Endothelial cell of umbilical vein (primary cell): ENCODE measurements around the gene ZNF846. TPM values are rescaled to one million over a fixed set of nuclear protein-coding genes. Genes with fewer than 3 reads are reported as not detected.

Source experiments
- BruUV-seq: library from RNA; stranded (reverse); fragments of 400-500 nt; replicated peaks from 2 replicates; lab custom pipeline; 2021; lab: Mats Ljungman, UMichigan
- CTCF ChIA-PET: fragments of 300-600, 350-600 bp; sonication (Branson Sonifier 250); formaldehyde crosslinking; loops from one replicate; lab custom pipeline; 2021; ENCODE audit warnings: antibody characterized with exemption, inconsistent platforms; lab: Charles Lee
- POLR2A ChIA-PET: fragments of 300-600, 350-600 bp; sonication (Branson Sonifier 250); formaldehyde crosslinking; loops from one replicate; lab custom pipeline; 2021; ENCODE audit warnings: antibody characterized with exemption, inconsistent platforms; lab: Charles Lee
- DNase-seq: peaks from one replicate; pipeline ENCODE4 v3.0.0-alpha.2; 2011; ENCODE audit warnings: low read depth, low spot score
- FAIRE-seq: peaks from 2 replicates; lab custom pipeline; 2011; peaks lifted over from hg19 to GRCh38; lab: Jason Lieb, UNC
- H2AFZ ChIP-seq: 2 replicates; pipeline ENCODE4 v1.6.0; 2012; ENCODE audit warnings: low read depth, low read length, control low read depth, inconsistent platforms
- H3K27ac ChIP-seq: 2 replicates; pipeline ENCODE4 v1.5.1; 2011; ENCODE audit warnings: low read depth, mild to moderate bottlenecking, control low read depth, low read length, moderate library complexity; ENCODE audit not compliant: insufficient read depth
- H3K27me3 ChIP-seq, 2 experiments: 2 replicates each; pipeline versions ENCODE4 v1.6.0 to v1.6.1; 2011; ENCODE audit warnings: low read length in 2 of 2, mixed read lengths in 1 of 2; ENCODE audit not compliant: control insufficient read depth in 2 of 2, insufficient read depth in 2 of 2
- H3K36me3 ChIP-seq, 2 experiments: 2 replicates in 1 of 2; 3 replicates in 1 of 2; pipeline ENCODE4 v1.5.1; 2011; ENCODE audit warnings: low read length in 2 of 2, mild to moderate bottlenecking in 1 of 2, moderate library complexity in 1 of 2; ENCODE audit not compliant: control insufficient read depth in 2 of 2, insufficient read depth in 2 of 2; ENCODE audit errors: extremely low read depth in 1 of 2
- H3K4me1 ChIP-seq: 3 replicates; pipeline ENCODE4 v1.5.1; 2011; ENCODE audit warnings: mild to moderate bottlenecking, low read length; ENCODE audit not compliant: control insufficient read depth, insufficient read depth; ENCODE audit errors: extremely low read depth
- H3K4me2 ChIP-seq: 2 replicates; pipeline ENCODE4 v1.6.1; 2011; ENCODE audit warnings: low read length, control low read depth, mixed read lengths; ENCODE audit not compliant: insufficient read depth
- H3K4me3 ChIP-seq, 3 experiments: fragments of 200-600 bp in 1 of 3; sonication (generic), shearing (Covaris generic) in 1 of 3; replicated peaks in 1 of 3; 2 replicates each; pipeline ENCODE4 v1.5.1; 2011 to 2016; ENCODE audit warnings: control low read depth in 3 of 3, low read length in 3 of 3, mild to moderate bottlenecking in 2 of 3, inconsistent platforms in 1 of 3, low read depth in 1 of 3, moderate library complexity in 1 of 3; ENCODE audit not compliant: insufficient read depth in 1 of 3
- H3K79me2 ChIP-seq: 2 replicates; pipeline ENCODE4 v1.6.0; 2012; ENCODE audit warnings: low read length, inconsistent platforms; ENCODE audit not compliant: control insufficient read depth, insufficient read depth
- H3K9ac ChIP-seq: replicated peaks from 2 replicates; pipeline ENCODE3; 2011; ENCODE audit warnings: low read length, control low read depth; ENCODE audit not compliant: insufficient read depth; ENCODE audit errors: extremely low read depth
- H3K9me1 ChIP-seq: replicated peaks from 3 replicates; pipeline ENCODE4 v1.6.0; 2011; ENCODE audit warnings: mild to moderate bottlenecking, low read length; ENCODE audit not compliant: control insufficient read depth, insufficient read depth; ENCODE audit errors: extremely low read depth
- H3K9me3 ChIP-seq: replicated peaks from 2 replicates; pipeline ENCODE4 v1.5.1; 2012; ENCODE audit warnings: low read length, inconsistent platforms; ENCODE audit not compliant: control insufficient read depth, insufficient read depth
- H4K20me1 ChIP-seq: replicated peaks from 2 replicates; pipeline ENCODE3; 2011; ENCODE audit warnings: mild to moderate bottlenecking, low read length; ENCODE audit not compliant: control insufficient read depth, insufficient read depth; ENCODE audit errors: extremely low read depth
- CTCF ChIP-seq, 2 donors: IDR thresholded peaks; 1 replicate in 1 of 2; 2 replicates in 1 of 2; pipeline ENCODE4 v1.5.1; 2011; ENCODE audit warnings: low read length in 2 of 2, mild to moderate bottlenecking in 2 of 2, moderate library complexity in 2 of 2, control low read depth in 1 of 2, inconsistent platforms in 1 of 2, low read depth in 1 of 2; ENCODE audit not compliant: insufficient read depth in 1 of 2; ENCODE audit errors: extremely low read depth in 1 of 2
- EZH2 ChIP-seq: IDR thresholded peaks from 2 replicates; pipeline ENCODE4 v1.6.1; 2012; ENCODE audit warnings: borderline replicate concordance, low read depth, mild to moderate bottlenecking, moderate library complexity, low read length, inconsistent platforms; ENCODE audit not compliant: severe bottlenecking
- FOS ChIP-seq: IDR thresholded peaks from 2 replicates; pipeline ENCODE4 v1.6.1; 2011; ENCODE audit warnings: mild to moderate bottlenecking, low read length, moderate library complexity, borderline replicate concordance; ENCODE audit not compliant: insufficient read depth
- GATA2 ChIP-seq: IDR thresholded peaks from 2 replicates; pipeline ENCODE4 v1.7.0; 2011; ENCODE audit warnings: low read depth, mild to moderate bottlenecking, moderate library complexity, mixed read lengths, low read length; ENCODE audit not compliant: insufficient read length, insufficient read depth
- JUN ChIP-seq: IDR thresholded peaks from 2 replicates; pipeline ENCODE4 v1.6.1; 2011; ENCODE audit warnings: borderline replicate concordance, low read depth; ENCODE audit not compliant: insufficient read length, insufficient read depth
- MAX ChIP-seq: IDR thresholded peaks from 2 replicates; pipeline ENCODE4 v1.6.1; 2011; ENCODE audit not compliant: insufficient read depth, insufficient read length
- MYC ChIP-seq: IDR thresholded peaks from one replicate; pipeline ENCODE4 v1.6.1; 2011; ENCODE audit warnings: mild to moderate bottlenecking, low read depth, low read length
- POLR2A ChIP-seq: IDR thresholded peaks from 2 replicates; pipeline ENCODE4 v1.6.1; 2012; ENCODE audit warnings: low read depth, mild to moderate bottlenecking, control low read depth, low read length
- POLR2AphosphoS5 ChIP-seq: IDR thresholded peaks from 2 replicates; pipeline ENCODE4 v1.6.1; 2012; ENCODE audit warnings: low read depth, mild to moderate bottlenecking, control low read depth, low read length, moderate library complexity; ENCODE audit not compliant: insufficient read depth
- dilution Hi-C: fragments of 300-500 bp; cut with MboI; formaldehyde crosslinking; loops from one replicate; pipeline ENCODE4 v1.15.0; 2019; ENCODE audit warnings: low sequenced_read_pairs; ENCODE audit not compliant: extremely low pct_ligation_motif_present
- intact Hi-C: fragments of 100-400 bp; cut with micrococcal nuclease; formaldehyde crosslinking; loops from one replicate; pipeline ENCODE4 v1.10.0; 2022
- polyA plus RNA-seq, 4 experiments: library from polyadenylated mRNA; depleted of rRNA in 3 of 4; stranded (reverse) in 3 of 4; unstranded in 1 of 4; fragments of >200 nt; gene quantifications; 2 replicates each; pipeline versions ENCODE4 v1.2.1 to v1.2.3, GENCODE V29; 2011 to 2012; ENCODE audit warnings: missing spikeins in 1 of 4
- total RNA-seq: library from RNA; stranded (reverse); gene quantifications from 2 replicates; pipeline ENCODE4 v1.2.3, GENCODE V29; 2021

The ZNF846 gene
- total and polyA plus RNA-seq, 2 donors (not counting 3 experiments of a cell fraction or from before 2014, with no cell fraction given): 3.9 to 8.3 TPM

- Histone ChIP-seq H3K9me3 (no peaks in the 10 kb centered on the region), H3K9ac (no peak overlapping the region), H3K79me2 (no peaks in the 10 kb centered on the region), H3K4me3 (no peak overlapping the region), H3K36me3 (no peaks in the 10 kb centered on the region), H3K9me1 (no peaks in the 10 kb centered on the region), H3K4me2 (no peak overlapping the region), H4K20me1 (no peaks in the 10 kb centered on the region), H3K27me3 (no peaks in the 10 kb centered on the region), H3K4me1 (peaks cover 4% of the 10 kb centered on the region), H2AFZ (no peak overlapping the region), H3K27ac (no peak overlapping the region)
- CTCF ChIA-PET: no interaction called here
- DNase-seq (no peak), FAIRE-seq (no peak)
- POLR2A ChIA-PET: no interaction called here
- no TSS peak for BruUV-seq
- intact Hi-C loops (no loop called here), dilution Hi-C loops (no loop called here)
- TF ChIP-seq MAX: no peak
- TF ChIP-seq EZH2: no peak
- no peak for TF ChIP-seq MYC
- TF ChIP-seq FOS: no peak
- no peak for TF ChIP-seq CTCF (IDR thresholded peaks at IDR 0.05; ENCODE audit: extremely low read depth in 1 of 2, insufficient read depth in 1 of 2, low read depth in 1 of 2, low read length in 2 of 2)
- TF ChIP-seq POLR2AphosphoS5: no peak
- no peak for TF ChIP-seq POLR2A
- TF ChIP-seq JUN: no peak
- TF ChIP-seq GATA2: no peak
Measured at GRCh38 chr19:9786819-9787218, 18.3 kb upstream of the ZNF846 start.
